Mesendoderm (in vitro differentiated cells): ENCODE measurements around the gene MYO9B.

Experiments
- DNase-seq: peaks from one replicate; pipeline ENCODE4 v3.0.0; 2013
- H2AK5ac ChIP-seq: 2 replicates; pipeline ENCODE4 v1.6.1; 2013; ENCODE audit warnings: low read length, inconsistent platforms
- H2BK120ac ChIP-seq: 2 replicates; pipeline ENCODE4 v1.6.1; 2013; ENCODE audit warnings: low read depth, mild to moderate bottlenecking, low read length, moderate library complexity, mixed read lengths
- H2BK15ac ChIP-seq: replicated peaks from 2 replicates; pipeline ENCODE4 v1.6.1; 2013; ENCODE audit warnings: low read depth, mild to moderate bottlenecking, moderate library complexity
- H2BK5ac ChIP-seq: 2 replicates; pipeline ENCODE4 v1.6.1; 2013; ENCODE audit warnings: low read length, inconsistent platforms
- H3K18ac ChIP-seq: 2 replicates; pipeline ENCODE4 v1.6.1; 2013; ENCODE audit warnings: mild to moderate bottlenecking, low read length, mixed read lengths
- H3K23ac ChIP-seq: one replicate; pipeline ENCODE4 v1.6.1; 2013; ENCODE audit warnings: low read length
- H3K27ac ChIP-seq: 2 replicates; pipeline ENCODE4 v1.5.1; 2013; ENCODE audit warnings: low read depth, mild to moderate bottlenecking, inconsistent platforms, low read length, moderate library complexity
- H3K27me3 ChIP-seq: 2 replicates; pipeline ENCODE4 v1.6.1; 2013; ENCODE audit warnings: low read length, control low read depth, mild to moderate bottlenecking, inconsistent platforms; ENCODE audit not compliant: insufficient read depth, poor library complexity
- H3K36me3 ChIP-seq: 2 replicates; pipeline ENCODE4 v1.6.1; 2013; ENCODE audit warnings: low read length, inconsistent platforms; ENCODE audit not compliant: control insufficient read depth, insufficient read depth
- H3K4ac ChIP-seq: one replicate; pipeline ENCODE4 v1.6.1; 2013; ENCODE audit warnings: low read depth, mild to moderate bottlenecking, low read length, moderate library complexity
- H3K4me1 ChIP-seq: 2 replicates; pipeline ENCODE4 v1.6.1; 2013; ENCODE audit warnings: low read depth, low read length, inconsistent platforms; ENCODE audit not compliant: control insufficient read depth
- H3K4me2 ChIP-seq: 2 replicates; pipeline ENCODE4 v1.6.1; 2013; ENCODE audit warnings: low read length
- H3K4me3 ChIP-seq: 2 replicates; pipeline ENCODE4 v1.5.1; 2013; ENCODE audit warnings: mild to moderate bottlenecking, low read length
- H3K56ac ChIP-seq: one replicate; pipeline ENCODE4 v1.6.1; 2013; ENCODE audit warnings: low read length
- H3K79me1 ChIP-seq: 2 replicates; pipeline ENCODE4 v1.6.1; 2013; ENCODE audit warnings: low read length, inconsistent platforms
- H3K79me2 ChIP-seq: 2 replicates; pipeline ENCODE4 v1.6.1; 2013; ENCODE audit warnings: mild to moderate bottlenecking, low read length; ENCODE audit not compliant: control insufficient read depth, insufficient read depth
- H3K9ac ChIP-seq: 2 replicates; pipeline ENCODE4 v1.6.1; 2013; ENCODE audit warnings: low read length, inconsistent platforms
- H4K5ac ChIP-seq: one replicate; pipeline ENCODE4 v1.6.1; 2013; ENCODE audit warnings: low read length
- H4K8ac ChIP-seq: one replicate; pipeline ENCODE4 v1.6.1; 2013; ENCODE audit warnings: low read depth, mild to moderate bottlenecking, control low read depth, low read length, moderate library complexity
- WGBS: extraction: QIAGEN DNeasy Blood & Tissue Kit; methylation state at CpG from one replicate; pipeline ENCODE4 v1.1.7; 2013; ENCODE audit warnings: low lambda C conversion rate, missing lambda C conversion rate; ENCODE audit not compliant: insufficient coverage; ENCODE audit errors: extremely low coverage; 5-methylcytosine and 5-hydroxymethylcytosine counted together

Gene MYO9B

GRCh38 chr19:17149393-17150135 lies 74.0 kb downstream of the MYO9B start:
- H3K4ac ChIP-seq, result no peak overlapping the region
- no peak overlapping the region for H4K8ac ChIP-seq
- WGBS, result no CpG with 5 or more reads among the region's 13 CpGs
- no peaks in the 10 kb centered on the region for H3K4me1 ChIP-seq
- H3K4me3 ChIP-seq, result no peak overlapping the region
- no peaks in the 10 kb centered on the region for H3K27me3 ChIP-seq
- no peak overlapping the region for H4K5ac ChIP-seq
- H3K4me2 ChIP-seq, result no peak overlapping the region
- no peak overlapping the region for H3K27ac ChIP-seq
- no peak overlapping the region for H2BK15ac ChIP-seq
- H3K18ac ChIP-seq, result no peak overlapping the region
- H2BK120ac ChIP-seq, result no peak overlapping the region
- no peak overlapping the region for H3K23ac ChIP-seq
- H3K9ac ChIP-seq, result no peak overlapping the region
- H3K79me1 ChIP-seq, result no peaks in the 10 kb centered on the region
- H3K79me2 ChIP-seq, result no peaks in the 10 kb centered on the region
- no peak overlapping the region for H3K56ac ChIP-seq
- H3K36me3 ChIP-seq, result peaks cover 9% of the 10 kb centered on the region
- H2BK5ac ChIP-seq, result no peak overlapping the region
- no peak for DNase-seq
- no peak overlapping the region for H2AK5ac ChIP-seq

GRCh38 chr19:17153996-17154395 lies 78.4 kb downstream of the MYO9B start:
- H4K8ac ChIP-seq, result no peak overlapping the region
- no peak overlapping the region for H3K9ac ChIP-seq
- no peak overlapping the region for H3K27ac ChIP-seq
- no peaks in the 10 kb centered on the region for H3K79me1 ChIP-seq
- no peaks in the 10 kb centered on the region for H3K4me1 ChIP-seq
- peaks cover 9% of the 10 kb centered on the region for H3K36me3 ChIP-seq
- no peak overlapping the region for H2BK120ac ChIP-seq
- H3K4me2 ChIP-seq, result no peak overlapping the region
- no peak overlapping the region for H3K4me3 ChIP-seq
- WGBS, result no CpG with 5 or more reads among the region's 10 CpGs
- H3K18ac ChIP-seq, result no peak overlapping the region
- H2BK5ac ChIP-seq, result no peak overlapping the region
- no peak for DNase-seq
- H2AK5ac ChIP-seq, result no peak overlapping the region
- no peaks in the 10 kb centered on the region for H3K79me2 ChIP-seq
- H2BK15ac ChIP-seq, result no peak overlapping the region
- H3K56ac ChIP-seq, result no peak overlapping the region
- H3K4ac ChIP-seq, result no peak overlapping the region
- no peak overlapping the region for H4K5ac ChIP-seq
- H3K23ac ChIP-seq, result no peak overlapping the region
- H3K27me3 ChIP-seq, result no peaks in the 10 kb centered on the region

- H4K8ac ChIP-seq, result no peak overlapping the region
These were observed 79.7 kb downstream of the MYO9B start for GRCh38 chr19:17155251-17155650.

GRCh38 chr19:17156296-17156946 lies 80.8 kb downstream of the MYO9B start:
- Histone ChIP-seq H3K4me3 (no peak overlapping the region), H3K4ac (no peak overlapping the region), H3K23ac (no peak overlapping the region), H2BK5ac (no peak overlapping the region), H3K79me2 (no peaks in the 10 kb centered on the region), H4K5ac (no peak overlapping the region), H3K27me3 (no peaks in the 10 kb centered on the region), H4K8ac (no peak overlapping the region), H3K79me1 (no peaks in the 10 kb centered on the region), H3K56ac (no peak overlapping the region), H2AK5ac (no peak overlapping the region), H2BK15ac (no peak overlapping the region), H3K4me2 (no peak overlapping the region), H2BK120ac (no peak overlapping the region), H3K27ac (no peak overlapping the region), H3K18ac (no peak overlapping the region), H3K4me1 (peaks cover 2% of the 10 kb centered on the region), H3K36me3 (peaks cover 9% of the 10 kb centered on the region), H3K9ac (no peak overlapping the region)
- DNase-seq, result no peak
- no CpG with 5 or more reads among the region's 11 CpGs for WGBS

More at GRCh38 chr19:17155251-17155650, 79.7 kb downstream of the MYO9B start:
- WGBS, result no CpG with 5 or more reads among the region's 7 CpGs
- H4K5ac ChIP-seq, result no peak overlapping the region
- no peak overlapping the region for H3K9ac ChIP-seq
- no peaks in the 10 kb centered on the region for H3K79me1 ChIP-seq
- no peak overlapping the region for H3K4me2 ChIP-seq
- no peak overlapping the region for H3K4me3 ChIP-seq
- no peak overlapping the region for H2BK15ac ChIP-seq
- no peak overlapping the region for H3K27ac ChIP-seq
- no peak overlapping the region for H2BK5ac ChIP-seq
- H3K36me3 ChIP-seq, result peaks cover 9% of the 10 kb centered on the region
- H3K4me1 ChIP-seq, result peaks cover 2% of the 10 kb centered on the region
- no peak for DNase-seq
- no peak overlapping the region for H3K4ac ChIP-seq
- H2BK120ac ChIP-seq, result no peak overlapping the region
- H3K79me2 ChIP-seq, result no peaks in the 10 kb centered on the region
- no peaks in the 10 kb centered on the region for H3K27me3 ChIP-seq
- no peak overlapping the region for H3K23ac ChIP-seq
- no peak overlapping the region for H3K56ac ChIP-seq
- H2AK5ac ChIP-seq, result no peak overlapping the region
- no peak overlapping the region for H3K18ac ChIP-seq

GRCh38 chr19:17156947-17157302 lies 81.3 kb downstream of the MYO9B start:
- Histone ChIP-seq H3K79me2 (no peaks in the 10 kb centered on the region), H3K4ac (no peak overlapping the region), H3K27me3 (no peaks in the 10 kb centered on the region), H3K18ac (no peak overlapping the region), H3K23ac (no peak overlapping the region), H3K36me3 (peaks cover 9% of the 10 kb centered on the region), H3K56ac (no peak overlapping the region), H3K4me2 (no peak overlapping the region), H3K9ac (no peak overlapping the region), H2BK5ac (no peak overlapping the region), H2BK15ac (no peak overlapping the region), H2BK120ac (no peak overlapping the region), H3K27ac (no peak overlapping the region), H3K79me1 (no peaks in the 10 kb centered on the region), H3K4me3 (no peak overlapping the region), H4K8ac (no peak overlapping the region), H2AK5ac (no peak overlapping the region), H3K4me1 (peaks cover 2% of the 10 kb centered on the region), H4K5ac (no peak overlapping the region)
- DNase-seq, result no peak
- WGBS, result no CpG with 5 or more reads among the region's 12 CpGs
